HG02840 (cell line): ENCODE results near the gene ZMYND8.
"Not testable (repeated sequence)": the region's sequence is repeated elsewhere in the genome, so short reads cannot be mapped to it uniquely, and the experiment has no call there.

Source experiments
- ATAC-seq: cut with Tn5 transposase; IDR thresholded peaks from one replicate; pipeline ENCODE4 v1.9.1; 2021; ENCODE audit warnings: mild to moderate bottlenecking, moderate library complexity, moderate number of reproducible peaks; ENCODE audit not compliant: unreplicated experiment, low FRiP score

ZMYND8 gene

DNA sequence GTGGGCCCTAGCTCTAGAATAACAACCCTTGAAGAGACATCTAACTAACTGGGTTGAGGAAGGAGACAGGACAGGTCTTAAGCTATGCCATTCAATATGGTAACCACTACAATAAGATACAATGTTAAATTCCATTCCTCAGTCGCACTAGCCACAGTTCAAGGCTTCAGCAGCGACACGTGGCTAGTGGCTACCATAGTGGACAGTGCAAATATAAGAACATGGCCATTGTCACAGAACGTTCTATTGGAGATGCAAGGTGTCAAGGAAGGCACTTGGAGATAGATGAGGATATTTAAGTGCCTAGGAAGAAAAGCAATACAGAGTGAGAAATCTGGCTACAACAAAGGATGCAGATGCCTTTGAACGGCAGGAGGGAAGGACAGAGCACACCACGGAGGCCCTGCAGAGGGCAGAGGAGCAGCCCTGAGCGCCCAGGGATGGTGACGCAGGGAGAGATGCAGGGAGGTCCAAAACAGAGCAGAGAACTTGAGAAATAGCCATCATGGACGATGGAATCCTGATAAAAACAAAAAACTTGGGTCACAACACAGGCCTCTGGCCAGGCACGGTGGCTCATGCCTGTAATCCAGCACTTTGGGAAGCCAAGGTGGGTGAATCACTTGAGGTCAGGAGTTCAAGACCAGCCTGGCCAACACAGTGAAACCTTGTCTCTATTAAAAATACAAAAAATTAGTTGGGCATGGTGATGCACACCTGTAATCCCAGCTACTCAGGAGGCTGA lies 140.7 kb downstream of the ZMYND8 start:
- no peak for ATAC-seq

DNA sequence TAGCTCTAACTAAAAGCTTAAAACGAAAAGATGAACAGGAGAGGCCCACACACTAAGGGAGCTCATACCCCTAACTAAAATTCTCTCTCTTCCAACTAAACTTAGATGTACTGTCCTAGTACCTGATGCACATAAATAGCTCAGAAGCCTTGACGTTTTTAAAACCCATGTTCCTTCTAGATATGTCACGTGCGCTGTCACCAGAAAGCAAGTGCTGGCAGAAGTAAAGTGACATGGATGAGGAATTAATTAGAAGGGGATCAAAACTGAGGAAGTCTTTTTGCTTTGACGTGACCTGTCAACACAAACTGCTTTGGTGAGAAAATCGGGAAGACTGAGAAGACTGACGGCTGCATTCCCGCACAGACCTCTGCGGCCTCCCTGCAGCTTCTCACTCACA lies 142.5 kb downstream of the ZMYND8 start:
- no peak for ATAC-seq

DNA sequence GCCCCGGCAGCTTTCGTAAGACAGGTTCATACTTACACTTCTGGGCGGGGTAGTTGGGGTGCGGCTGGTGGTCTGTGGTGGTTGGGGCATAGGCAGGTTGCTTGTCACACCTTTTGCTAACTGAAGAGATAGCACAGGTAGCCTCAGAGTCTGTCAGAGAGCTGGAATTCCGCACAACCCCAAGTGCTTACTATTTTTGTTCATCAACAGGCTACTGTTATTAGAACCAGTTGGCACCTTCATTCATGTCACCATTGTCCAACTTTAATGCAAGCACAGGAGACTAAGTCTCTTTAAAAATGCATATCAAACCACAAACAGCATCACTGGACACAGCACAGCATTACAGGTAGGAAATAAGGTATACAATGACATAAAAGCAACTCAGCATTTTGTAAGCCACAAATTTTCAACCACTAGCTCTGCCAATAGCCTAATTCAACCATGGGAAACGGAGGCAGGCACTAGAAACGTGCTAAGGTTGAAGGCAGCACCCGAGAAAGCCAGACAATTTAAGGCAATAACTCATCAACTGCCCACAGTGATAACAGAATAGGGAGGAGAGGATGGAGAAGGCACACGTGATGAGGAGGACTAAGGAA lies 143.8 kb downstream of the ZMYND8 start:
- no peak for ATAC-seq

DNA sequence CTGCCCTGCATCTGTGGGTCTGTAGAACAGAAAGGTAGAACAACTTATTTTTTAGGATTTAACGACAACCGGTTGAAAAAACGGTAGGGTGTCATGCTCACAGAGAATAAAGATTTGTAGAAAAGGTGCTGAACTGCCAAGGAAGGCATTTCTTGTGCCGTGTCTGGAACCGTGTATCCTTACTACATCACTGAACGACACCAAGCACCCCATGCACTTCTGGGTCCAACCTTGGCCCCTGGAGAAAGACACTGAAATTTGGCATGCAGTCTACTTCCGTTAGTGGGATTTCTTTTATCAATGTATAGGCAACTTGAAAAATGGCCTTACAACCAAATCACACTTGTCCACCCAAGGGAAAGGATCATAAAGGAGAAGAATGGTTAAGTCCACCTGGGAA lies 145.5 kb downstream of the ZMYND8 start:
- ATAC-seq: no peak

DNA sequence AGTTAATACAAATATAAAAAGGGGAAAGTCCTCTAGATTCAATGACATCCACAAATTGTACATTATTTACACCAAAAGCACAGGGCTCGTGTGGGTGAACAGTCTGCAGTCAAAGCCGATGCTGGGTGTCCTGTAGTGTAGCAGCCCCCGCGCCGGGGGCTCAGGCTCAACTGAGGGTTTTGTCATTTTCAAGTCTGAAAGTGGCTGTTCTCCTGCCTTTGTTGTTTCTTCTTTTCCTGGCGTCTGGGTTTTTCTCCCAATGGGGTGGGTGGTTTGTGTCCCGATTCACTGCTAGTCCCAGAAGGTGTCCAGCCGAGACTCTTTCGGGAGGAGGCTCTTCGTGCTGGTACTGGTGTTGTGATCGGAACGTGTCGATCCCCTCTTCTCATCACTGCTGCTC lies 146.0 kb downstream of the ZMYND8 start:
- ATAC-seq: no peak

DNA sequence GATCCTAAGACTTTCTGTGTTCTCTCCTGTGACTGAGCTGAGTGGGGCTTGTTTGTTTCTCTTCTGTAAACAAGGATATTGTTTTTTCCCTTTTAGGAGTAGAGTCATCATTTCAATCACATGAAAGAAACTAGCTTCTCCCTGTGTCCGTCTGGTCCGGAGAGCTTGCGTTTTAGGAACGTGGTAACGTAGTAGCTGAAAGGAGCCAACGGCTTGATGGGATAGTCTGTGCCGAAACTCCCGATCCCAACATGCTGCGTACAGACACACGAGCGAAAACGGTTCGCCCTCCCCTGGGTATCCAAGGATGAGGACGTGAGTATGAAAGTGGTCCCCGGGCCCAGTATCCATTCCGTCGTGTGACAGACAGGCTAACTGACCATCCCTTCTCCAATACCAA lies 146.5 kb downstream of the ZMYND8 start:
- ATAC-seq: no peak

DNA sequence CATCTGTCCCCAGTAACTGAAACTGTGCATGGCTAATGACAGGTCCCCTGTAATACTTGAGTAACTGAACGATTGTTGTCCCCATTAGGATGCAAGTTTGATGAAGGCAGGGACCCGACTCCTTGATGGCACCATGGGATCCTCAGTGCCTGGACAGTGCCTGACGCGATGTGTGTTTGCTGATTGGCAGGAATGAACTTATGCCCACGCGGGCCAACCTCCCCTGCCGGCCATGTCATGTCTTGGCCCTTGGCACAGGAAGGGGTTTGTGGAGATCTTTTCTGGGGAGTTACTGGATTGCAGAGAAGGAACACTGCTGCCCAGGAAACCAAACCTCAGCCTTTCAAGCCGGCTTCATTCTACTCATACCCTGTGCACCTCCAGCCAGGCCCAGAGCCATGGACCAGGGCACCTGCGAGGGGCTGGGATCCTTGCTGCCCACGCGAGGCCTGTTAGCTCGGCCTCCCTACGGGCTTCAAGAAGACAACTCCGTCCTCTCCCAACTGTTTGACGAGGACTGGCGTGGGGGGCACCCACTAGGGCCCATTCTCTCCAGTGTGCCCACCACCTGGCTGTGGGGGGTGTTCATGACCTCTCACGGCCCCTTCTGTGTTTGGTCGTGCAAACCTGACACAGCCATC lies 147.8 kb downstream of the ZMYND8 start:
- ATAC-seq: no peak

DNA sequence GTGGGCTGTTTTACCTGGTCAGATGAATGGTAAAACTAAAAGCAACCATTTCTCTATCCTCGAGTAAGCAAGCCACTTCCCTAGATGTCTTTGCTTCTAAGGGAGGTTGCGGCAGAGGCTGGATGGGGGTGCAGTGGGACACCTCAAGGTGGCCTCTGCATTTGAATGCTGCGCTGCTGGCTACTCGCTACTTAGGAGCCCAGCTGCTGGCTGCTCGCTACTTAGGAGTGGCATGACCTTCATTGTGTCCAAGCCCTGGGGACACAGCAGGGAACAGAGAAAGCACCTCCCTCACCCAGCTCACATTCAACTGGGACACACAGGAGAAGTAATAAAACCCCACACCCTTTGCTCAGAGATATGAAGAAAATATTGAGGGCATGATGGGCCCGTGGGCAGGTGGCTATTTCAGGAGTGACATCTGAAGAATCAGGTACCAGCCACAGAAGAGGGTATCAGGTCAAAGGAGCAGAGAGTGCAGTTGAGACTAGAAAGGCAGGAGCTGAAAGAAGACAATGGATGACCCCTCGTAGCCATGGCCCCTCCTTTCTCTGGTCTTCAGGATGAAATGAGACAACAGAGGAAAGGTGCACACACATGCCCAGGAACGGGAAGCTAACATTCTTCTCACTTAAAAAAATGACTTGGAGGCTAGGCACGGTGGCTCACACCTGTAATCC lies 149.4 kb downstream of the ZMYND8 start:
- ATAC-seq: no peak

DNA sequence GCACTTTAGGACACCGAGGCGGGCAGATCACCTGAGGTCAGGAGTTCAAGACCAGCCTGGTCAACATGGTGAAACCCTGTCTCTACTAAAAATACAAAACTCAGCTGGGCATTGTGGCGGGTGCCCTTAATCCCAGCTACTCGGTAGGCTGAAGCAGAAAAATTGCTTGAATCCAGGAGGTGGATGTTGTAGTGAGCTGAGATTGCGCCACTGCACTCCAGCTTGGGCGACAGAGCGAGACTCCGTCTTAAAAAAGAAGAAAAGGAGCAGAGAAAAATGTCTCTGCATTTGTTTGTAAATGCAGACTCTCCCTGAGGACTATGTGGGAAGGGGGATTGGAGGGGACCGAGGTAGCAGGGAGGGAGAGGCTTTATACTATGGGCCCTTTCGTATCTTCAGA lies 149.9 kb downstream of the ZMYND8 start:
- ATAC-seq: not testable (repeated sequence)

DNA sequence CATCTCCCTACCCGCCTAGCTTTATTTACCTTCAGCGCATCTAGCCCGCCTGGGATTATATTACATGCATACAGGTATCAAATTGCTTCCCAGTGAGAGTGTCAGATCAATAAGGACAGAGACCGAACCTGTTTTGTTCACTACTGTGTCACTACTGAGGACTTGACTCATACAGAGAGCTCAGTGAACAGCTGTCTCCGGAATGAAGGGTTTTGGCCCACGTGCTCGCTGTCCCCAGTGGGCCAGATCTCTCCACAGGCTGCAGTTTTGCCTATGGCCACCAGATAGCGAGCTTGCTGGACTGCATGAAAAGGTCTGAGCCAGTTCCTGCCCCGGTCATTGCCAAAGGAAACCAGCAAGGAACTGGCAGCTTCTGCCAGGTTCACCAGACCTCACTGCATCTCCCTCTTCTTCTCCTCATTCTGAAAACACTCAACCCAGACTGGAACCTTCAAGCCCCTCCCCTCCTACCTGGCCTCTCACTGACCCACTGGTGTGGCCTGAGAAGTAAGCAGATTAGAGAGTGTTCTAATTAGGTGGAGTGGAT lies 150.8 kb downstream of the ZMYND8 start:
- no peak for ATAC-seq

DNA sequence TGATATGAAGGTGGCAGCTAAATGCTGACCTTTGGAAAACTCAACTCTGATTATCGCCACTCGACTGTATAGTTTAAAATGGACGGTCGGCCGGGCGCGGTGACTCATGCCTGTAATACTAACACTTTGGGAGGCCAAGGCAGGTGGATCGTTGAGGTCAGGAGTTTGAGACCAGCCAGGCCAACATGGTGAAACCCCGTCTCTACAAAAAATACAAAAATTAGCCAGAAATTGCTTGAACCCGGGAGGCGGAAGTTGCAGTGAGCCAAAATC lies 151.7 kb downstream of the ZMYND8 start:
- not testable (repeated sequence) for ATAC-seq

DNA sequence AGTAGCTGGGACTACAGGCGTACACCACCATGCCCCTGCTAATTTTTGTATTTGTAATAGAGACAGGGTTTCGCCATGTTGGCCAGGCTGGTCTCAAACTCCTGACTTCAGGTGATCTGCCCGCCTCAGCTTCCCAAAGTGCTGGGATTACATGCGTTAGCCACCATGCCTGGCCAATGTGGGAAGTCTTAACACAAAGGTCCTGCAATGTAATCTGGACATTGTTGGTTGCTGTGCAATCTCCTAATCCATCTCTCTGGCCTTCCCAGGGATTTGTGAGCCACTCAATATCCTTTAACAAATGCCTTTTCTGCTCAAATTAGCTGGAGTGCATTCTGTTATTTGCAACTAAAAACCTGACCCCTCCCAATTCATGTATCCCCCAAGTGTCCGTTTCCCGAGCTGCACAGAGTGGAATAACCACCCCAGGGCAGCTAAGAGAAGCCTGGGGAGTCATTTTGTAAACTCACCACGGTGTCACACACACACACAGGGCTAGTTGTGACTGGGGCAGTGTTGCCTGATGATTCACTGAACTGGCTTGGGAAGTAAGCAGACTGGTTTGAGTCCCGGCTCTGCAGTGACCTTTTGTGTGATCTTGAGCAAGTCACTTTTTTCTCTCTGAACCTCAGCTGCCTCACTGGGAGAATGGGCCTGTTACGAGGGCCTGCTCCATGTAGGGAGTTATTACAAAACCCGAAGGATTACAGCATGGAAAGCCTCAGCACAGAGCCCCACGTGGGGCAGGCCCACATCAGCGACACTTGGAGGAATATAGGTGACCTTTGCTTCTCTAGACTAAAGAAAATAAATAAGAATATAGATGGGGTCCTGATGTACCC lies 152.3 kb downstream of the ZMYND8 start:
- no peak for ATAC-seq

DNA sequence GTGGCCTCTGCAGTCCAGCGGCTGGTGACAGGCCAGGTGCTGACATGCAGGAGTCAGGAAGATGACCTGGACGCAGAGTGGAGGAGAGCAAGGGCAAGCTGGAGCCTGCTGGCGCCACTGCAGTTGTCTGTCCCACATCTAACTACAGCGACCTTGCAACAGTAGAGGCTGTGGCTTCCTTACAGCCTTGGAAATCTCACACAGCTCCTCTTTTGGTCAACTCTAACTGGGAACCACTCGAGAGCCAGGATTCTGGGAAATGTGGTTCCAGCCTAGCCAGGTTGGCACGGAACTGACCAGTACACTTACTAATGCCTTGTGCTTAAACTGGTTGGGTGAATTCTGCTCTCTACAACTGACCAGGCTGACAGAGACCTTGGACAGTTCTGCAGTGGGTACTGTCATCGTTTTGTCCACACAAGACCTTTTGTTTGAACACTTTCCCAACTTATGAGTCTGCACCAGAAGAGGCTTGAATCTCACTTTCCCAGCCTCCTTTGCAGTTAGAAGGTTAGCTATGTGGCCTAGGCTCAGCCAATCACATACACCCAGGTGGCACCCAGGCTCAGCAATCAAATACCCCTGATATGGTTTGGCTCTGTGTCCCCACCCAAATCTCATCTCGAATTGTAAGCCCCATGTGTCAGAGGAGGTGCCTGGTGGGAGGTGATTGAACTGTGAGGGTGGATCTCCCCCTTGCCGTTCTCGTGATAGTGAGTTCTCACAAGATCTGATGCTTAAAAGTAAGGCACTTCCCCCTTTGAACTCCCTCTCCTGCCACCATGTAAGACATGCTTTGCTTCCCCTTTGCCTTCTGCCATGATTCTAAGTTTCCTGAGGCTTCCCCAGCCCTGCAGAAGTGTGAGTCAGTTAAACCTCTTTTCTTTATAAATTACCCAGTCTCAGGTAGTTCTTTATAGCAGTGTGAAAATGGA lies 153.5 kb downstream of the ZMYND8 start:
- ATAC-seq: no peak

DNA sequence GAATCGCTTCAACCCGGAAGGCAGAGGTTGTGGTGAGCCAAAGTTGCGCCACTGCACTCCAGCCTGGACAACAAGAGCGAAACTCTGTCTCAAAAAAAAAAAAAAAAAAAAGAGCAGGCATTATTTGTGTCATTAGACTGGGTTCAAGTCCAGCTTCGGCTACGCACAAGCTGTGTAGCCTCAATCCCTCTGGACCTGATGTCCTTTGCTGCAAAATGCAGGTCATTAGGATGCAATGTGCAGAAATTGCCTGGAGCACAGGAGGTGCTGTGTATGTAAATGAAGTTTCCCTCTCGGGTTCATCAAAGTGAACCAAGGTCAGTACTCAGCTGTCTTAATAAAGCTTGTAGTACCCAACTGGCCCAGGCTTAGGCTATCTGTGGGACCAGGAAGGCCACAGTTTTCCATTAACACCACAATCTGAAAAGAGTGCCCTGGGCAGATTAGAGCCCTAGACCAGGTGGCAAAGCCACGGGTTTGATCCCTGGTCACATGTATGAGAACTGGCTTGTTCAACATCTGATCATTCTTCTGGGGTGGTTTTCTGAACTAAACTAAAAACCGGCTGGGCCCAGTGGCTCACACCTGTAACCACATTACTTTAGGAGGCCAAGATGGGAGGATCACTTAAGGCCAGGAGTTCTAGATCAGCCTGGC lies 155.3 kb downstream of the ZMYND8 start:
- ATAC-seq: no peak

DNA sequence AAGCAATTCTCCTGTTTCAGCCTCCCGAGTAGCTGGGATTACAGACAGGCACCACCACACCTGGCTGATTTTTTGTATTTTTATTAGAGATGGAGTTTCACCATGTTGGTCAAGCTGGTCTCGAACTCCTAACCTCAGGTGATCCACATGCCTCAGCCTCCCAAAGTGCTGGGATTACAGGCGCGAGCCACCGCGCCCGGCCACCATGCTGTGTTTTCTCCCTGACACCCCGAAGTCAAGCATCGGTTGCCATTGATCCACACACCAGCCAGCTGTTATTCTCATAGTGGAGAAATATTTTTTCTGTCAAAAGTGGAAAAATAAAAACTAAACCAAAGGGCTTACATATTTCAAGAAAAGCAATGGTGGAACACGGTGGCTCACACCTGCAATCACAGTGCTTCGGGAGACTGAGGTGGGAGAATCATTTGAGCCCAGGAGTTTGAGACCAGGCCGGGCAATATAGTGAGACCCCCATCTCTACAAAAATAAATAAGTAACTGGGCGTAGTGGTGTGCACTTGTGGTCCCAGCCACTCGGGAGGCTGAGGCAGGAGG lies 157.4 kb downstream of the ZMYND8 start:
- ATAC-seq: no peak

DNA sequence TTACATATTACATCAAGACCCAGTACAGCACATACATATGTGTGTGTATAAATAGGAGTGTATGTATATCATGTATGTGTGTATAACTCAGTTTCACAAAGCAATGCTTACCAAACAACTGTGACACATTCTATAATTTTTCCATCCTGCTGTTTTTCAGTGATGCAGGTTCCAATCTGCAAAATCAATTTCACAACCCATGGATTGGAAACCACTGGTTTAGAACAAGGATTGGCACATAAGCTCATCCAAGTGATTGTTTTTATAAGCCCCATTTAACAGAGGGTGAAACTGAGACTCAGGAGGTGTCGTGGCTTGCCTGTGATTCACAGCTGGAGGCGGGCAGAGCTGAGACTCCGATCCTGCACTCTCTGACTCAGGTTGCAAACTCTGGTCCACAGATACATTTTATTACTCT lies 158.2 kb downstream of the ZMYND8 start:
- no peak for ATAC-seq

DNA sequence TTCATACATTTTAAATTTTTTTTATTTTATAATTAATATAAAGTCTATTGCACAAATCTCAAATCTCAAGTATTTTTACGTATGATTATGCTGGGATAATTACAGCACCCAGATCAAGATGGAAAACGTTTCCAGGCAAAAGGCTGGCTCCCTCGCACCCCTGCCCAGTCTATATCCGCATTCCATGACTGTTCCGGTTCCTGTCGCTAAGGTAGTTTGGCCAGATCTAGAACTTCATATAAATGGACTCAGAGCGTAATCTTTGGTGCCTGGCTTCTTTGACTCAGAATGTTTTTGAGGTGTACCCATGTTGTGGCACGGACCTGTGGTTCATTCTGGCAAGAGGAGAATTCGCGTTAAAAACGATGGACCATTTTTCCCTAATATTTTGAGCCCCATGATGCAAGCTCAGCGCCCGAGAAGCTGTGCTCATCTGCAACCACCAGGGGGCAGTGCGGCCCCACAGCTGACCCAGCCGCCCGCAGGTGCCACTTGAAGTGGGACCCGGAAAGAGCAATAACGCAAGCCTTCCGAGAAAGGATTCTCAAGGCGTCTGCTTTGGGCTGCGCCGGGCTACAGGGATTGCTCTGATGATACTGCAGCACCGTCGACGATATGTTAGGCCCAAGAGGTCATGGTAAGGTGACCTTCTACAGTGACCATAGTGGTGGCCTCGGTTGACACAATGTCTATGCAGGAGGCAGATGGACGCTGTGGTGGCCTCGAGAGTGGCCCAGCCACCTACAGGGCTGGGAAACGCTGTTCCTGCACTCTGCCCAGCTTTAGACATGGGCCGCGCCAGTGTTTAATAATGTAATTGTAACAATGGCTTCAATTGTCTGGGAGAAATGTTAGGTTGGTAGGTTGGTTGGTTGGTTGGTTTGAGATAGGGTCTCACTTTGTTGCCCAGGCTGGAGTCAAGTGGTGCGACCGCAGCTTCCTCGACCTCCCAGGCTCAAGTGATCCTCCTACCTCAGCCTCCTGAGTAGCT lies 160.1 kb downstream of the ZMYND8 start:
- no peak for ATAC-seq
